ENCODE data around the gene DHX30. TPM values are rescaled to one million over a fixed set of nuclear protein-coding genes. Genes with fewer than 3 reads are reported as not detected.
A peak's percentile ranks its signal among the peaks of the same experiment; 100 is the strongest.

DHX30 gene
- total and polyA plus RNA-seq, 9 of the 15 experiments (the other 6 are each of a cell fraction or from before 2014, with no cell fraction given) = 12.3 to 158 (median 79.0) TPM

- TF ChIP-seq ZBTB49 (CRISPR knock-in tag; IDR thresholded peaks at IDR 0.05; ENCODE audit: borderline replicate concordance) (no peak), SAP30 (IDR thresholded peaks at IDR 0.05; ENCODE audit: borderline replicate concordance, insufficient read depth, low read depth, low read length, poor library complexity, severe bottlenecking) (peak; percentile 97), BRD4 (IDR thresholded peaks at IDR 0.05) (peak; percentile 14; the same call in 1 of the 2 replicates), KDM4B (IDR thresholded peaks at IDR 0.05; ENCODE audit: borderline replicate concordance in 2 of 2, low read depth in 1 of 2) (0 out of 4 replicates have a peak, but pooled peaks of 1 of the 2 experiments have one; percentile 5), ARID4B (CRISPR knock-in tag; IDR thresholded peaks at IDR 0.05) (no peak; the same call in 1 of the 2 replicates), ZNF436 (CRISPR knock-in tag; IDR thresholded peaks at IDR 0.05) (no peak), NR2C1 (IDR thresholded peaks at IDR 0.05) (no peak), NR2C1 (tag; IDR thresholded peaks at IDR 0.05) (no peak), ZNF740 (CRISPR knock-in tag; IDR thresholded peaks at IDR 0.05) (no peak), ZNF740 (tag; IDR thresholded peaks at IDR 0.05) (peak in 1 of 2 experiments; percentile 61; a peak in 1 of 4 replicates), EZH2 (IDR thresholded peaks at IDR 0.05; ENCODE audit: borderline replicate concordance, low read depth, low read length) (no peak), KLF6 (CRISPR knock-in tag; IDR thresholded peaks at IDR 0.05; ENCODE audit: borderline replicate concordance) (no peak), ZNF23 (CRISPR knock-in tag; IDR thresholded peaks at IDR 0.05) (no peak), NFATC3 (IDR thresholded peaks at IDR 0.05) (no peak), SRSF7 (optimal IDR thresholded peaks at IDR 0.05; ENCODE audit: low read depth, low read length) (no peak), ZNF445 (CRISPR knock-in tag; IDR thresholded peaks at IDR 0.05; ENCODE audit: low read depth) (no peak), ZNF316 (IDR thresholded peaks at IDR 0.05) (peak; percentile 88), SP2 (IDR thresholded peaks at IDR 0.05; ENCODE audit: extremely low read depth, low read depth, low read length, poor library complexity, severe bottlenecking) (no peak), HCFC1 (IDR thresholded peaks at IDR 0.05; ENCODE audit: low read depth, low read length) (no peak)
Observed at GRCh38 chr3:47780741-47781684, 21.9 kb upstream of the DHX30 start (continued).
